ENCODE measurements around the gene SLAMF7. TPM values are rescaled to one million over a fixed set of nuclear protein-coding genes. Genes with fewer than 3 reads are reported as not detected.

The SLAMF7 gene
- total RNA-seq, 4 donors from 2014 or later: 2.5 to 3.9 (median 2.7) TPM

GRCh38 chr1:160768295-160768657, 29.2 kb downstream of the SLAMF7 start:
- peak overlapping the region; percentile 45 to 74 (median 60) for H3K27ac ChIP-seq

GRCh38 chr1:160772331-160772730, 33.3 kb downstream of the SLAMF7 start:
- no peak for DNase-seq
- no peak for TF ChIP-seq POLR2A (IDR thresholded peaks at IDR 0.05)
- no peak for TF ChIP-seq CTCF (IDR thresholded peaks at IDR 0.05)
- no peaks in the 10 kb centered on the region for H3K27me3 ChIP-seq
- no peak overlapping the region for H3K27ac ChIP-seq
- H3K4me1 ChIP-seq: no peaks in the 10 kb centered on the region
- no peaks in the 10 kb centered on the region for H3K36me3 ChIP-seq
- no peaks in the 10 kb centered on the region for H3K9me3 ChIP-seq
- H3K4me3 ChIP-seq: no peak overlapping the region

More at GRCh38 chr1:160768295-160768657, 29.2 kb downstream of the SLAMF7 start:
- peak in 2 of 3 donors; percentile 80 to 89 for DNase-seq
- no peaks in the 10 kb centered on the region for H3K27me3 ChIP-seq
- TF ChIP-seq POLR2A (IDR thresholded peaks at IDR 0.05) (no peak), CTCF (IDR thresholded peaks at IDR 0.05) (peak; percentile 67 to 83 (median 75))
- peak overlapping the region in 3 of 4 donors; percentile 5 to 33 (median 13) for H3K4me3 ChIP-seq
- no peaks in the 10 kb centered on the region for H3K9me3 ChIP-seq
- no peaks in the 10 kb centered on the region for H3K4me1 ChIP-seq
- H3K36me3 ChIP-seq: no peaks in the 10 kb centered on the region

GRCh38 chr1:160773093-160773492, 34.0 kb downstream of the SLAMF7 start:
- Histone ChIP-seq H3K27ac (no peak overlapping the region), H3K4me1 (no peaks in the 10 kb centered on the region), H3K27me3 (no peaks in the 10 kb centered on the region), H3K9me3 (no peaks in the 10 kb centered on the region), H3K36me3 (no peaks in the 10 kb centered on the region), H3K4me3 (no peak overlapping the region)
- no peak for DNase-seq
- TF ChIP-seq POLR2A (IDR thresholded peaks at IDR 0.05) (no peak), CTCF (IDR thresholded peaks at IDR 0.05) (no peak)

- Histone ChIP-seq H3K36me3 (no peaks in the 10 kb centered on the region), H3K4me1 (no peaks in the 10 kb centered on the region), H3K27ac (no peak overlapping the region), H3K9me3 (no peaks in the 10 kb centered on the region), H3K27me3 (no peaks in the 10 kb centered on the region), H3K4me3 (no peak overlapping the region)
- TF ChIP-seq CTCF (IDR thresholded peaks at IDR 0.05) (no peak), POLR2A (IDR thresholded peaks at IDR 0.05) (no peak)
- DNase-seq: no peak
Measured at GRCh38 chr1:160774886-160775719, 36.1 kb downstream of the SLAMF7 start.

- Histone ChIP-seq H3K36me3 (no peaks in the 10 kb centered on the region), H3K27me3 (no peaks in the 10 kb centered on the region), H3K27ac (no peak overlapping the region), H3K4me3 (no peak overlapping the region), H3K4me1 (peaks cover 0 to 5% (median 2%) of the 10 kb centered on the region in 4 donors), H3K9me3 (no peaks in the 10 kb centered on the region)
- TF ChIP-seq CTCF (IDR thresholded peaks at IDR 0.05) (no peak), POLR2A (IDR thresholded peaks at IDR 0.05) (no peak)
- DNase-seq: no peak
Measured at GRCh38 chr1:160776178-160776577, 37.1 kb downstream of the SLAMF7 start.

Data from Peyer's patch (tissue), 4 donors.